Measurements from ENCODE around the gene CIB2. TPM values are rescaled to one million over a fixed set of nuclear protein-coding genes. Genes with fewer than 3 reads are reported as not detected.
A peak's percentile ranks its signal among the peaks of the same experiment; 100 is the strongest.

The CIB2 gene
- total RNA-seq, 5 donors from 2014 or later (not counting 1 experiment from before 2014, with no cell fraction given), result 0.72 to 2.8 (median 2.0) TPM

DNA sequence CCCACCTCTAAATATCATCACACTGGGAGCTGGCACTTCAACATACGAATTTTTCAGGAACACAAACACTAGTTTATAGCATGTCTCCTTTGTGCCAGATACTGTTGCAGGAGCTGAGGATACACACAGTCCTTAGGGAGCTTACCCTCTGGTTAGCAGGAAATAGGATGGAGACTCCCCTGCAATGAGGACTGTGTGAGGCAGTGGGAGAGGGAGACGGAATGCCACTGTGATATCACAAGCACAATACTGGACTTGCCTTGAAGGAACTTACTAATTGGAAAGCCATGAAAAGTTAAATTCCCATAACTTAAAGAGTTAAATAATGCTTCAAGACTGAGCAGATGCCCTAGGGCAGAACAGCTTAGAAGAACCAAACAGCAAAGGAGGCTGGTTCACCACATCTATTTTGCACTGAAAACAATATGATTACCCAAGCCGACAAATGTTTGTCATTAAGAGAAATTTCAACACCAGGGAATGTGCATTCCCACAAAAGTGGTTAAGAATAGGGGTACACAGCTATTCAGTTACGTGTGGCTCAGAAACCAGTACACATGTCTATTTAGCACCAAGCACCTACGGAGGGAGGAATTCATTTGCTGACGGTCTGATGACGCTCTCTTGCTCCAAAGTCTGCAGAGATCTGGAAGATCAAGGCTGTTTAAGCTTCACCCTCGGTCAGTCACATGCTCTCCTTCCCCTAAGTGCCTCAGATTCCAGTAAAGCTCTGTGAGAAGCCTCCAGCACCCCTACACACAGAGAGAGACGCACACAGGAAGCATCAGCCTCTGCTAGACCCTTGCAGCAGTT is 59.0 kb downstream of the CIB2 start:
- Mint-ChIP-seq H3K36me3 (peaks cover 8% of the 10 kb centered on the region), H3K4me1 (peaks cover 45 to 52% (median 49%) of the 10 kb centered on the region in 3 donors), H3K27me3 (no peaks in the 10 kb centered on the region), H3K9me3 (no peaks in the 10 kb centered on the region), H3K4me3 (peak overlapping the region; percentile 9 to 65 (median 56)), H3K27ac (no peak overlapping the region)
- DNase-seq (peak in 26 of 35 experiments; percentile 13 to 78 (median 40)), ATAC-seq (replicated peaks in 1 of 4) (peak in 1 of 4 experiments; percentile 73)
- CTCF ChIA-PET, result interaction anchor here in 1 of 2 donors (0.5 to 2.9 kb wide), 7 partner anchors 10 to 58 kb away, joined by 3 to 12 read pairs (median 3); no protein-coding TSS in a partner anchor
- Histone ChIP-seq H3K4me1 (ENCODE audit: control insufficient read depth in 1 of 2, extremely low read depth in 1 of 2, insufficient read depth in 2 of 2, low read length in 2 of 2) (peaks cover 59 to 73% of the 10 kb centered on the region in 2 experiments), H3K9me3 (no peaks in the 10 kb centered on the region), H3K4me3 (ENCODE audit: control insufficient read depth in 1 of 2, extremely low read depth in 1 of 2, low read length in 1 of 2) (no peak overlapping the region), H3K36me3 (ENCODE audit: control insufficient read depth in 2 of 2, extremely low read depth in 1 of 2, insufficient read depth in 1 of 2, low read length in 1 of 2) (peaks cover 0 to 4% of the 10 kb centered on the region in 2 donors), H3K27me3 (replicated peaks in 1 of 2; ENCODE audit: control insufficient read depth in 2 of 2, extremely low read depth in 1 of 2, insufficient read depth in 2 of 2, low read length in 1 of 2) (no peaks in the 10 kb centered on the region), H3K27ac (ENCODE audit: low read length) (peak overlapping the region; percentile 60)
- POLR2A ChIA-PET, result interaction anchor here (0.7 to 1.3 kb wide), 4 partner anchors 37 to 43 kb away, joined by 3 to 4 read pairs (median 3); no protein-coding TSS in a partner anchor
- WGBS (ENCODE audit: insufficient coverage), result no CpG with 5 or more reads among the region's 9 CpGs

DNA sequence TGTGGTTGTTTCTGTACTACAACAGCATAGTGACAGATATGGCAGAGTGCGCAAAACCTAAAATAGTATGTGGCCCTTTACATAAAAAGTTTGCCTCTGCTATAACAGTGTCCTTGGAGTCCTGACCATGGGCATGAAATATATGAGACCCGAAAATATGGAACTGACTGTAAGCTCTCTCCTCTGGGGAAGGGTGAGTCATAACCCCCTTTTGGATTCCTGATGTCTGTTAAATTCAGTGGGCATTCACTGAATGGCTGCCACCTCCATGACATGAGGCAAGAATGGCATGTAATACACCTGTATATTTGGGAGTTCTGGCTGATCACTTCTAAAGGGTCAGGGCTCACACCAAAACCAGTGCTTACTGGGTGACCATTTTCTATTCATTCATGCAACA is 59.9 kb downstream of the CIB2 start:
- no peaks in the 10 kb centered on the region for H3K9me3 Mint-ChIP-seq
- H3K27me3 Mint-ChIP-seq, result no peaks in the 10 kb centered on the region
- DNase-seq, result no peak
- peaks cover 0 to 4% of the 10 kb centered on the region in 2 donors for H3K36me3 ChIP-seq (ENCODE audit: control insufficient read depth in 2 of 2, extremely low read depth in 1 of 2, insufficient read depth in 1 of 2, low read length in 1 of 2)
- WGBS (ENCODE audit: insufficient coverage), result 25% methylated on average over 1 of the region's 2 CpGs
- ChIA-PET CTCF (interaction anchor here in 1 of 2 donors (1.5 to 5.1 kb wide), 3 partner anchors 20 to 37 kb away, joined by 4 to 33 read pairs (median 24); no protein-coding TSS in a partner anchor), POLR2A (interaction anchor here (1.1 to 1.7 kb wide), 2 partner anchors 21 to 42 kb away, joined by 3 to 5 read pairs; no protein-coding TSS in a partner anchor)
- peaks cover 68 to 75% of the 10 kb centered on the region in 2 experiments for H3K4me1 ChIP-seq (ENCODE audit: control insufficient read depth in 1 of 2, extremely low read depth in 1 of 2, insufficient read depth in 2 of 2, low read length in 2 of 2)
- H3K4me3 Mint-ChIP-seq, result peak overlapping the region in 1 of 3 donors; percentile 65
- H3K4me3 ChIP-seq (ENCODE audit: control insufficient read depth in 1 of 2, extremely low read depth in 1 of 2, low read length in 1 of 2), result no peak overlapping the region
- no peak overlapping the region for H3K27ac ChIP-seq (ENCODE audit: low read length)
- H3K27me3 ChIP-seq (replicated peaks in 1 of 2; ENCODE audit: control insufficient read depth in 2 of 2, extremely low read depth in 1 of 2, insufficient read depth in 2 of 2, low read length in 1 of 2), result no peaks in the 10 kb centered on the region
- no peak overlapping the region for H3K27ac Mint-ChIP-seq
- H3K9me3 ChIP-seq, result no peaks in the 10 kb centered on the region
- ATAC-seq (replicated peaks in 1 of 4), result no peak
- H3K4me1 Mint-ChIP-seq, result peaks cover 42 to 48% (median 45%) of the 10 kb centered on the region in 3 donors
- H3K36me3 Mint-ChIP-seq, result peaks cover 8% of the 10 kb centered on the region

DNA sequence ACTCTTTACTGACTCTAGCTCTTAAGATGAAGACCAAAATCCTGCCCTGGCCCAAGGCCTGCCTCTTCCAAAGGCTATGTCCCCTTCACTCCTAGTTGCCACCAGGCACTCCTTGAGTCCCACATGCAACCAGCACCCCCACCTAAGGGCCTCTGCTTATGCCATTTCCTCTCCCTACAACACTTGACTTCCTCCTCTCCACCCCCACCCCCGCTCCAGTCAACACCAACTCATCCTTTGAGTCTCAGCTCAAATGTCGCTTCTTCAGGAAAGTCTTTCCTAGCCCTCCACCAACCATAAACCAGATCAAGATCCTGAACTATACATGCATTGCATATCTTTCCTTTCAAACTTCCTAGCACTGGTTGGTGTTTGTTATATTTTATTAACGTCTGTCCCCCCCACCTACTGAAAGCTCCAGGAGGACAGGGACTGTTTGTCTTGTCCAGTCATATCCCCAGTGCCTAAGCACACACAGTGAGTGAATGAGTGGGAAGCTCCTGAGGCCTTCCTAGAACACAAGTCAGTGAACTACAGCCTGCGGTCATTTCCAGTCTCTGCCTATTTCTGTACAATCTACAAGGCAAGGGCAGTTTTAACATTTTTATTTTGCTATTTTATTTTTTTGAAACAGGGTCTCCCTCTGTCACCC is 61.1 kb downstream of the CIB2 start:
- H3K4me1 Mint-ChIP-seq, result peaks cover 30 to 37% (median 37%) of the 10 kb centered on the region in 3 donors
- ChIA-PET CTCF (interaction anchor here (0.6 to 5.1 kb wide), 6 partner anchors 19 to 763 kb away, joined by 3 to 33 read pairs (median 6); no protein-coding TSS in a partner anchor), POLR2A (interaction anchor here (0.5 to 1.7 kb wide), 5 partner anchors 12 to 50 kb away, joined by 3 to 7 read pairs (median 4); no protein-coding TSS in a partner anchor)
- H3K4me3 ChIP-seq (ENCODE audit: control insufficient read depth in 1 of 2, extremely low read depth in 1 of 2, low read length in 1 of 2), result peak overlapping the region in 1 of 2 donors; percentile 14
- H3K9me3 Mint-ChIP-seq, result no peaks in the 10 kb centered on the region
- H3K36me3 Mint-ChIP-seq, result peaks cover 4% of the 10 kb centered on the region
- H3K4me3 Mint-ChIP-seq, result peak overlapping the region in 1 of 3 donors; percentile 78
- no peaks in the 10 kb centered on the region for H3K9me3 ChIP-seq
- peaks cover 0 to 4% of the 10 kb centered on the region in 2 donors for H3K36me3 ChIP-seq (ENCODE audit: control insufficient read depth in 2 of 2, extremely low read depth in 1 of 2, insufficient read depth in 1 of 2, low read length in 1 of 2)
- H3K27ac ChIP-seq (ENCODE audit: low read length), result peak overlapping the region; percentile 86
- ATAC-seq (replicated peaks in 1 of 4) (peak; percentile 17 to 60 (median 52)), DNase-seq (peak in 22 of 35 experiments; percentile 24 to 62 (median 42))
- H3K27me3 ChIP-seq (replicated peaks in 1 of 2; ENCODE audit: control insufficient read depth in 2 of 2, extremely low read depth in 1 of 2, insufficient read depth in 2 of 2, low read length in 1 of 2), result no peaks in the 10 kb centered on the region
- H3K27ac Mint-ChIP-seq, result no peak overlapping the region
- peaks cover 75% of the 10 kb centered on the region in 2 experiments for H3K4me1 ChIP-seq (ENCODE audit: control insufficient read depth in 1 of 2, extremely low read depth in 1 of 2, insufficient read depth in 2 of 2, low read length in 2 of 2)
- no peaks in the 10 kb centered on the region for H3K27me3 Mint-ChIP-seq
- WGBS (ENCODE audit: insufficient coverage), result 20% methylated on average over 3 of the region's 4 CpGs

DNA sequence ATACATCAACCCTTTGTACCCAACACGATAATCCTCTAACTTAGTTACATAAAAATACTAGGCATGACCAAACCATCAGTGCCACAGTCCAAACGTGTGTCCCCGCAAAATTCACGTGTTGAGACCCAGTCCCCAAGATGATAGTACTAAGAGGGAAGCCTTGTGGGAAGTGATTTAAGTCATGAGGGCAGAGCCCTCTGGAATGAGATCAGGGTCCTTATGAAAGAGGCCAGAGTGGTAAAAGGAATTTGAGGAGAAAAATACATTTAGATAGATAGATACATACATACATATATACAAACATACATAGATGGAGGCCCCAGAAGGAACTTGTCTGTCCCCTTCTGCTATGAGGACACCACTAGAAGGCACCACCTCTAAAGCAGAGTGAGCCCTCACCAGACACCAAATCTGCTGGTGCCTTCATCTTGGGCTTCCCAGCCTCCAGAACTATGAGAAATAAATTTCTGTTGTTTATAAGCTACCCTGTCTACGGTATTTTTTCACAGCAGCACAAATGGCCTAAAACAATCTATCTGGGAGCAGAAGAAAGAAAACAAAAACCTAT is 61.7 kb downstream of the CIB2 start:
- Histone ChIP-seq H3K27me3 (replicated peaks in 1 of 2; ENCODE audit: control insufficient read depth in 2 of 2, extremely low read depth in 1 of 2, insufficient read depth in 2 of 2, low read length in 1 of 2) (no peaks in the 10 kb centered on the region), H3K4me3 (ENCODE audit: control insufficient read depth in 1 of 2, extremely low read depth in 1 of 2, low read length in 1 of 2) (peak overlapping the region; percentile 32 to 49), H3K27ac (ENCODE audit: low read length) (peak overlapping the region; percentile 86), H3K9me3 (no peaks in the 10 kb centered on the region), H3K4me1 (ENCODE audit: control insufficient read depth in 1 of 2, extremely low read depth in 1 of 2, insufficient read depth in 2 of 2, low read length in 2 of 2) (peaks cover 79 to 81% of the 10 kb centered on the region in 2 experiments), H3K36me3 (ENCODE audit: control insufficient read depth in 2 of 2, extremely low read depth in 1 of 2, insufficient read depth in 1 of 2, low read length in 1 of 2) (peaks cover 0 to 4% of the 10 kb centered on the region in 2 donors)
- no CpG with 5 or more reads among the region's 5 CpGs for WGBS (ENCODE audit: insufficient coverage)
- Mint-ChIP-seq H3K27me3 (no peaks in the 10 kb centered on the region), H3K36me3 (peaks cover 1% of the 10 kb centered on the region), H3K4me1 (peaks cover 24 to 33% (median 32%) of the 10 kb centered on the region in 3 donors), H3K27ac (no peak overlapping the region), H3K4me3 (peak overlapping the region in 1 of 3 donors; percentile 78), H3K9me3 (no peaks in the 10 kb centered on the region)
- ChIA-PET POLR2A (interaction anchor here (0.5 to 2.2 kb wide), 5 partner anchors 11 to 51 kb away, joined by 3 to 7 read pairs (median 5); no protein-coding TSS in a partner anchor), CTCF (interaction anchor here (0.8 to 5.1 kb wide), 5 partner anchors 8 to 37 kb away, joined by 3 to 33 read pairs (median 3); partner anchors contain the start of gene TBC1D2B (in 1 of the 2))
- peak in 1 of 35 experiments; percentile 46 for DNase-seq
- no peak for ATAC-seq (replicated peaks in 1 of 4)

DNA sequence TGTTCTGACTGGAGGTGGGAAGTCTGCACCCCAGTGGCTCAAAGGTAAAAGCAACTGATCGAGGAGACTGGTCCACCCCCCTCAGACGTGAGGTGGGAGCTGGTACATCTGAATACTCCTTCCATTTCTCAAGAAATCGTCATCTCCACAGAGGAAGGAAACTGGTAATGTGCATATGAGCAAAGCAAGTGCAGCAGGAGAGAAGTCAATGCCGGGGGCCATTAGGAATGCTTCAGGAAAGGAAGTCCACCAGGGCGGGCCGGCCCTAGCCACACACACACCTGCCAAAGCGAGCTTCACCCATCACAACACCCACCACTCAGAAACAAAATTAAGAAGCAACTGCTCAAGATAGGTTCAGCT is 62.2 kb downstream of the CIB2 start:
- Histone ChIP-seq H3K4me3 (ENCODE audit: control insufficient read depth in 1 of 2, extremely low read depth in 1 of 2, low read length in 1 of 2) (peak overlapping the region; percentile 32 to 49), H3K27ac (ENCODE audit: low read length) (peak overlapping the region; percentile 86), H3K36me3 (ENCODE audit: control insufficient read depth in 2 of 2, extremely low read depth in 1 of 2, insufficient read depth in 1 of 2, low read length in 1 of 2) (peaks cover 0 to 4% of the 10 kb centered on the region in 2 donors), H3K27me3 (replicated peaks in 1 of 2; ENCODE audit: control insufficient read depth in 2 of 2, extremely low read depth in 1 of 2, insufficient read depth in 2 of 2, low read length in 1 of 2) (no peaks in the 10 kb centered on the region), H3K9me3 (no peaks in the 10 kb centered on the region), H3K4me1 (ENCODE audit: control insufficient read depth in 1 of 2, extremely low read depth in 1 of 2, insufficient read depth in 2 of 2, low read length in 2 of 2) (peaks cover 81 to 84% of the 10 kb centered on the region in 2 experiments)
- Mint-ChIP-seq H3K4me1 (peaks cover 19 to 28% (median 28%) of the 10 kb centered on the region in 3 donors), H3K9me3 (no peaks in the 10 kb centered on the region), H3K27ac (no peak overlapping the region), H3K27me3 (no peaks in the 10 kb centered on the region), H3K36me3 (no peaks in the 10 kb centered on the region), H3K4me3 (peak overlapping the region in 1 of 3 donors; percentile 72)
- WGBS (ENCODE audit: insufficient coverage), result 20% methylated on average over 4 of the region's 7 CpGs
- DNase-seq (no peak), ATAC-seq (replicated peaks in 1 of 4) (peak; percentile 13 to 19 (median 14))
- ChIA-PET POLR2A (interaction anchor here in 1 of 2 donors (2.2 kb wide), 1 partner anchor 19 kb away, joined by 7 read pairs; no protein-coding TSS in a partner anchor), CTCF (interaction anchor here (0.8 to 5.1 kb wide), 6 partner anchors 9 to 39 kb away, joined by 3 to 33 read pairs (median 3); partner anchors contain the start of gene TBC1D2B (in 1 of the 2))

All from T-cell (primary cell).